GM21529 (cell line): ENCODE data around the gene TADA2B.
A peak's percentile ranks its signal among the peaks of the same experiment; 100 is the strongest.

Experiments
- ATAC-seq: cut with Tn5 transposase; IDR thresholded peaks from one replicate; pipeline ENCODE4 v1.9.1; 2021; ENCODE audit not compliant: unreplicated experiment

The TADA2B gene, protein sequence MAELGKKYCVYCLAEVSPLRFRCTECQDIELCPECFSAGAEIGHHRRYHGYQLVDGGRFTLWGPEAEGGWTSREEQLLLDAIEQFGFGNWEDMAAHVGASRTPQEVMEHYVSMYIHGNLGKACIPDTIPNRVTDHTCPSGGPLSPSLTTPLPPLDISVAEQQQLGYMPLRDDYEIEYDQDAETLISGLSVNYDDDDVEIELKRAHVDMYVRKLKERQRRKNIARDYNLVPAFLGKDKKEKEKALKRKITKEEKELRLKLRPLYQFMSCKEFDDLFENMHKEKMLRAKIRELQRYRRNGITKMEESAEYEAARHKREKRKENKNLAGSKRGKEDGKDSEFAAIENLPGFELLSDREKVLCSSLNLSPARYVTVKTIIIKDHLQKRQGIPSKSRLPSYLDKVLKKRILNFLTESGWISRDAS

DNA sequence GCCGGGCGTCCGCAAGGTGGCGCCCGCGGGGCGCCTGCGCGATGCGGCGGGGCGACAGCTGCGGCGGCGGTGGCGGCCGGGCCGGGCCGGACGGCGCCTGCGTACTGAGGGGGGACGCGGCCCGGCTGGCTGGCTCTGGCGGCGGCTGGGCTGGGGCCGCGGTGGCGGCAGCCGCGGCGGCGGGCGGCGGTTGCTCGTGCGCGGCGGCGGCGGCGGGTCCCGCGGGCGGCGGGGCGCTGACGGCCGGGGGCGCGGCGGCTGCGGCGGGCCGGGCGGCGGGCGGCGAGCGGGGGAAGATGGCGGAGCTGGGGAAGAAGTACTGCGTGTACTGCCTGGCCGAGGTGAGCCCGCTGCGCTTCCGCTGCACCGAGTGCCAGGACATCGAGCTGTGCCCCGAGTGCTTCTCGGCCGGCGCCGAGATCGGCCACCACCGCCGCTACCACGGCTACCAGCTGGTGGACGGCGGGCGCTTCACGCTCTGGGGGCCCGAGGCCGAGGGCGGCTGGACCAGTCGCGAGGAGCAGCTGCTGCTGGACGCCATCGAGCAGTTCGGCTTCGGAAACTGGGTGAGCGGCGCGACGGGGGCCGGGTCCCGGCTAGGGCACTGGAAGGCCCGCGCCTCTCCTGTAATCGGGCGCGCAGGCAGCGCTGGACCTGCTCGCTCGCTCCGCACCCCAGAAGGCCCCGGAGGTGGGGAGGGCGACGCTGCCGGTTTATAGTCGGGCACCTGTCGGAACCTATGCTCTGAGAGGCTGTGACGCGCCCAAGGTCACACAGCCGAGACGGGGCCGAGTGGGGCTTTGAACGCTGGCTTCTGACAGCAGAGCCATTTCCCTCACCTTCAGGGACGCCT, at the start of gene TADA2B:
TADA2B (plus strand) TSS at position 89 of the 853 bp plus-strand sequence; CDS start at position 297, 208 bp downstream.
- peak; percentile 6 for ATAC-seq

- no peak for ATAC-seq
Observed at GRCh38 chr4:6996481-6996880, 46.7 kb upstream of the TADA2B start.

GRCh38 chr4:6999172-7000086, 43.7 kb upstream of the TADA2B start:
- no peak for ATAC-seq

GRCh38 chr4:7000421-7001176, 42.6 kb upstream of the TADA2B start:
- ATAC-seq: no peak

DNA sequence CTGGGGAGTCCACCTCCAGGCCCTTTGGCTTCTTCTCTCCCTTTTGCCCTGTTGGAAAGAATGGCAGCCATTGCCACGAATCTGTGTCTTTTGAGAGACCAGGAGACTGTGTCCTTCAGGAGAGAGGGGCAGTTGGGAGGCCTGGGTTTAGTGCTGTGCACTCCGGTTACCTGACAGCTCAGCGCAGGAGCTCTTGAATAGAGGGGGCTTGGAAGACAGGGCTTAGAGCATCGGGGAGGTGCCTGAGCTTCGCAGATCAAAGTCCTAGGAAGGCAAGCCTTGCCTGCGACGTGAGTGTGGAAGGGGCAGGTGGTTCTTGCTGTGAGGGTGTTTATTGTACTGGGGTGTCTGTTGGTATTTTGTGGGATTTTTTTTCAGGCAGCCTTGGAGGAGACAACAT, 41.9 kb upstream of the TADA2B start:
- ATAC-seq: no peak

- no peak for ATAC-seq
Observed at GRCh38 chr4:7002336-7002735, 40.8 kb upstream of the TADA2B start.

GRCh38 chr4:7003176-7003878, 39.8 kb upstream of the TADA2B start:
- ATAC-seq: no peak

GRCh38 chr4:7003879-7004240, 39.3 kb upstream of the TADA2B start:
- no peak for ATAC-seq

- ATAC-seq: no peak
Observed at GRCh38 chr4:7004331-7004730, 38.8 kb upstream of the TADA2B start.

DNA sequence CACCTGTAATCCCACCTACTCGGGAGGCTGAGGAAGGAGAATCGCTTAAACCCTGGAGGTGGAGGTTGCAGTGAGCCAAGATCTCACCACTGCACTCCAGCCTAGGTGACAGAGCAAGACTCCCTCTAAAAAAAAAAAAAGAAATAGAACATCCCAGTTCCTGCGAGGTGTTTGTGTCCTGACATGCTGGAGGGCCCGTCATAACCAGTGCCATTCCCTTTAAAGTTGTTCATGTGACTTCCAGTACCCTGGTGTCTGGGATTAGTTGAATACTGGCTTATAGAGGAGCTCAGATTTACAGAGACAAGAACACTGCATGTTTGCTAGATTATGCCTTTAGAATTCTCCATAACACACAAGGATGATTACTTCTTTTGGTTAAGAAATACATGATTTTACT, 37.6 kb upstream of the TADA2B start:
- ATAC-seq: no peak

- no peak for ATAC-seq
Observed at GRCh38 chr4:7006411-7006810, 36.8 kb upstream of the TADA2B start.

- no peak for ATAC-seq
Observed at GRCh38 chr4:7007142-7007907, 35.8 kb upstream of the TADA2B start.

DNA sequence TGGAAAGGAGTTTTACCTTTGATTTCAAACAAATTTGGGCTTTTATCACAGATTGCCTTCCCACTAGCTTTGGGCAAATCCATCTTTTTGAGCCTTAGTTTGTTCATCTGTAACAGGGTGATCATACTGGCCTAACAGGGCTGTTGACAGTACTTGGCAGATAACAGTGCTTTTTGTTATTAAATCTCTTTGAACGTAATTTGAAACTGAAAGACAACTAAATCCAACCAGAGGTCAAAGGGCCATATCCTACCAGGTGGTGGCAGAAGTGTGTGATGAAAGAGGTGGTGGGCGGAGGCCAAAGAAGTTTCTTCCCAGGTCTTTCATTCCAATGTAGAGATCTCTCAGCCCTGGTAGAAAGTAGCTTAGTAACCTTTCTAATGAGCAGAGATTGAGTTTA, 35.2 kb upstream of the TADA2B start:
- ATAC-seq: no peak

- ATAC-seq: no peak
Observed at GRCh38 chr4:7009564-7009963, 33.6 kb upstream of the TADA2B start.

GRCh38 chr4:7013175-7013574, 30.0 kb upstream of the TADA2B start:
- ATAC-seq: no peak

DNA sequence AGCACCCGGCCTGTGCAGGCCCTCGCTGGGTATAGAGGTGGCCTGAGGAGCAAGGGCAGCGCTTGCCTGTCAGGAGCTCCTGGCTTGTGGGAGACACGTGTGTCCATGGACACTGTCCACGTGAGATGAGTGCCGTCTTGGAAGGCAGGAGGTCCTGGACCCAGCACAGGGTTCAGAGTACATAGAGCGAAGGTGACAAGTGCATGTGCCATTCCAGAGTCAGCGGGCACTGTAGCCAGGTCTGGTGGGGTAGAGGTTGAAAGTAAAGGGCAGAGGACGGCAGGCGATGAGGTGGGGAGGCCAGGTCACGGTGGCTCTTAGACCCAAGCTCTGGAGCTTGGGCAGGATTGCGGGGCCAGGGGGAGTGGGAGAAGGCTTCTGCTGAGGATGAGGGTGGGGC, 28.4 kb upstream of the TADA2B start:
- ATAC-seq: no peak

GRCh38 chr4:7015383-7016035, 27.7 kb upstream of the TADA2B start:
- ATAC-seq: no peak

DNA sequence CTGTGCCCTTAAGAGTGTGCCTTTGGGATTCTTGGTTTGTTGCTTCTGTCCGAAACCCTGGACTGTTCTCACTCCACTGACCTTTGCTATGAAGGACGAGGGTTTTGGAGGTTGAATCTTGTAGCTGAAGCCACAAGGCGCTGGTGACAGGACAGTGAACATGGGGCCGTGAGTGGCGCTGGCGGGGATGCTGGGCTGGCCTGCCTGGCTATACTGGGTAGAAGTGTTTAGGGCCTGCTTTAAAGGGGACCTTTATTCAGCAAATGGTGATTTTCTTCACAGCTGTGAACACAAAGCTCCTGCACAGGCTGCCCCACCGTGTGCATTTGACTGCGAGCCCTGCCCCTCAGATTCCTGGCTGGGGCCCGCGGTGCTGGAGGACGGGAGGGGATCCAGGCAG, 27.1 kb upstream of the TADA2B start:
- no peak for ATAC-seq

GRCh38 chr4:7016512-7016911, 26.7 kb upstream of the TADA2B start:
- no peak for ATAC-seq
